Mesendoderm (in vitro differentiated cells): ENCODE measurements around the gene NFATC3.

Experiments used
- DNase-seq: peaks from one replicate; pipeline ENCODE4 v3.0.0; 2013
- H2AK5ac ChIP-seq: 2 replicates; pipeline ENCODE4 v1.6.1; 2013; ENCODE audit warnings: low read length, inconsistent platforms
- H2BK120ac ChIP-seq: 2 replicates; pipeline ENCODE4 v1.6.1; 2013; ENCODE audit warnings: low read depth, mild to moderate bottlenecking, low read length, moderate library complexity, mixed read lengths
- H2BK15ac ChIP-seq: replicated peaks from 2 replicates; pipeline ENCODE4 v1.6.1; 2013; ENCODE audit warnings: low read depth, mild to moderate bottlenecking, moderate library complexity
- H2BK5ac ChIP-seq: 2 replicates; pipeline ENCODE4 v1.6.1; 2013; ENCODE audit warnings: low read length, inconsistent platforms
- H3K18ac ChIP-seq: 2 replicates; pipeline ENCODE4 v1.6.1; 2013; ENCODE audit warnings: mild to moderate bottlenecking, low read length, mixed read lengths
- H3K23ac ChIP-seq: one replicate; pipeline ENCODE4 v1.6.1; 2013; ENCODE audit warnings: low read length
- H3K27ac ChIP-seq: 2 replicates; pipeline ENCODE4 v1.5.1; 2013; ENCODE audit warnings: low read depth, mild to moderate bottlenecking, inconsistent platforms, low read length, moderate library complexity
- H3K27me3 ChIP-seq: 2 replicates; pipeline ENCODE4 v1.6.1; 2013; ENCODE audit warnings: low read length, control low read depth, mild to moderate bottlenecking, inconsistent platforms; ENCODE audit not compliant: insufficient read depth, poor library complexity
- H3K36me3 ChIP-seq: 2 replicates; pipeline ENCODE4 v1.6.1; 2013; ENCODE audit warnings: low read length, inconsistent platforms; ENCODE audit not compliant: control insufficient read depth, insufficient read depth
- H3K4ac ChIP-seq: one replicate; pipeline ENCODE4 v1.6.1; 2013; ENCODE audit warnings: low read depth, mild to moderate bottlenecking, low read length, moderate library complexity
- H3K4me1 ChIP-seq: 2 replicates; pipeline ENCODE4 v1.6.1; 2013; ENCODE audit warnings: low read depth, low read length, inconsistent platforms; ENCODE audit not compliant: control insufficient read depth
- H3K4me2 ChIP-seq: 2 replicates; pipeline ENCODE4 v1.6.1; 2013; ENCODE audit warnings: low read length
- H3K4me3 ChIP-seq: 2 replicates; pipeline ENCODE4 v1.5.1; 2013; ENCODE audit warnings: mild to moderate bottlenecking, low read length
- H3K56ac ChIP-seq: one replicate; pipeline ENCODE4 v1.6.1; 2013; ENCODE audit warnings: low read length
- H3K79me1 ChIP-seq: 2 replicates; pipeline ENCODE4 v1.6.1; 2013; ENCODE audit warnings: low read length, inconsistent platforms
- H3K79me2 ChIP-seq: 2 replicates; pipeline ENCODE4 v1.6.1; 2013; ENCODE audit warnings: mild to moderate bottlenecking, low read length; ENCODE audit not compliant: control insufficient read depth, insufficient read depth
- H3K9ac ChIP-seq: 2 replicates; pipeline ENCODE4 v1.6.1; 2013; ENCODE audit warnings: low read length, inconsistent platforms
- H4K5ac ChIP-seq: one replicate; pipeline ENCODE4 v1.6.1; 2013; ENCODE audit warnings: low read length
- H4K8ac ChIP-seq: one replicate; pipeline ENCODE4 v1.6.1; 2013; ENCODE audit warnings: low read depth, mild to moderate bottlenecking, control low read depth, low read length, moderate library complexity
- WGBS: extraction: QIAGEN DNeasy Blood & Tissue Kit; methylation state at CpG from one replicate; pipeline ENCODE4 v1.1.7; 2013; ENCODE audit warnings: low lambda C conversion rate, missing lambda C conversion rate; ENCODE audit not compliant: insufficient coverage; ENCODE audit errors: extremely low coverage; 5-methylcytosine and 5-hydroxymethylcytosine counted together

Gene NFATC3

DNA sequence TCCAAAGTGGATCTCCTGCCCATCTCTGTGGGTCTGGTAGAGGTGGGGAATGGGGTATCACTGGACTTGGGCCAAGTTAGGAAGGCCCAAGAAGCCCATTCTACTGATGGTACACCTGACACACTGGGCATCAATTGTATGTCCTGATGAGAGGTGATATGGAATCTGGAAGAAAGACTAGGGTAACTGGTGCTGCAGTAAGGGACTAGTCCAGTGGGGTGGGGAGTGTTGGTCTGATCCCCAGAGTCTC, 5.9 kb upstream of the NFATC3 start:
- H3K4me2 ChIP-seq = no peak overlapping the region
- no peak overlapping the region for H3K23ac ChIP-seq
- no peak for DNase-seq
- H2BK120ac ChIP-seq = no peak overlapping the region
- H2AK5ac ChIP-seq = no peak overlapping the region
- no peak overlapping the region for H2BK15ac ChIP-seq
- H3K4ac ChIP-seq = no peak overlapping the region
- H3K4me3 ChIP-seq = no peak overlapping the region
- H4K5ac ChIP-seq = no peak overlapping the region
- no peak overlapping the region for H3K18ac ChIP-seq
- peaks cover 2% of the 10 kb centered on the region for H3K4me1 ChIP-seq
- no peak overlapping the region for H3K27ac ChIP-seq
- no peaks in the 10 kb centered on the region for H3K27me3 ChIP-seq
- peaks cover 5% of the 10 kb centered on the region for H3K36me3 ChIP-seq
- H3K79me2 ChIP-seq = no peaks in the 10 kb centered on the region
- no peak overlapping the region for H3K56ac ChIP-seq
- no peaks in the 10 kb centered on the region for H3K79me1 ChIP-seq
- H2BK5ac ChIP-seq = no peak overlapping the region
- H4K8ac ChIP-seq = no peak overlapping the region
- no peak overlapping the region for H3K9ac ChIP-seq

DNA sequence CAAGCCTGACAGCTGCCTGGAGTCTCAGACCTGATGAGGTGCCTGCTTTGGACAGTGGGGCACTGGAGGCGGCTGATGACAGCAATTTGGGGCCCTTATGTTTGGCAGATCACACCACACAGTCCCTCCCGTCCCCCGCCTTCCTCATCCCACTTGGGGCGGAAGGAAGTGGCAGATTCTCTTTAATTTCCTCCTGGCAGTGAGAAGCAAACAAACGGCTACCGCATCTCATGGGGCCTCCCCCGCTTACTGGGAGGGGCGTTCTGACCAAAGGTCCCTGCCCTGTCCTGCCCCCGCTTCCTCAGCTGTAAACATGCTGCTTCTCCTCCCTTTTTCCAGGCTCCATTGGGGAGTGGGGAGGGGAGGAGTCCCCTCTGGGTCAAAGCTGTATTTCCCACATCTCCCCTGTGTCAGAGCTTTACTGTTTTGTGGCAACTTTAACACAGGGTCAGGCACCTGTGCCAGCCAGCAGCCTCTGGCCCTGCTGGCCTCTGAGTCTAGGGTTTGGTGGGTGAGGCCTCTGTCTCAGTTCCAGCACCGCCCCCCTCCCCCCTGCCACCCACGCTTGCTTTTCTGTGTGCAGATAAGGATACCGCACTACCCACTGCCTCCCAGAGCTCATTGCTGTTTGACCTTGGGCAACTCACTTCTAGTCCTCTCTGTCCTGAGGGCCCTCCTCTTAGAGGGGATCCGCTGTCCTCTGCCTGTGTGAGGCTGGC, 5.4 kb upstream of the NFATC3 start:
- no peak for DNase-seq
- H2AK5ac ChIP-seq = no peak overlapping the region
- no peak overlapping the region for H4K5ac ChIP-seq
- no peak overlapping the region for H3K18ac ChIP-seq
- WGBS = no CpG with 5 or more reads among the region's 13 CpGs
- H2BK120ac ChIP-seq = no peak overlapping the region
- H3K79me1 ChIP-seq = no peaks in the 10 kb centered on the region
- H3K79me2 ChIP-seq = no peaks in the 10 kb centered on the region
- H4K8ac ChIP-seq = no peak overlapping the region
- no peak overlapping the region for H3K23ac ChIP-seq
- no peak overlapping the region for H3K9ac ChIP-seq
- H3K56ac ChIP-seq = no peak overlapping the region
- peaks cover 5% of the 10 kb centered on the region for H3K36me3 ChIP-seq
- no peak overlapping the region for H2BK5ac ChIP-seq
- no peak overlapping the region for H3K4me3 ChIP-seq
- no peak overlapping the region for H3K27ac ChIP-seq
- H3K4ac ChIP-seq = no peak overlapping the region
- peaks cover 2% of the 10 kb centered on the region for H3K4me1 ChIP-seq
- H3K27me3 ChIP-seq = no peaks in the 10 kb centered on the region
- H3K4me2 ChIP-seq = no peak overlapping the region
- H2BK15ac ChIP-seq = no peak overlapping the region

DNA sequence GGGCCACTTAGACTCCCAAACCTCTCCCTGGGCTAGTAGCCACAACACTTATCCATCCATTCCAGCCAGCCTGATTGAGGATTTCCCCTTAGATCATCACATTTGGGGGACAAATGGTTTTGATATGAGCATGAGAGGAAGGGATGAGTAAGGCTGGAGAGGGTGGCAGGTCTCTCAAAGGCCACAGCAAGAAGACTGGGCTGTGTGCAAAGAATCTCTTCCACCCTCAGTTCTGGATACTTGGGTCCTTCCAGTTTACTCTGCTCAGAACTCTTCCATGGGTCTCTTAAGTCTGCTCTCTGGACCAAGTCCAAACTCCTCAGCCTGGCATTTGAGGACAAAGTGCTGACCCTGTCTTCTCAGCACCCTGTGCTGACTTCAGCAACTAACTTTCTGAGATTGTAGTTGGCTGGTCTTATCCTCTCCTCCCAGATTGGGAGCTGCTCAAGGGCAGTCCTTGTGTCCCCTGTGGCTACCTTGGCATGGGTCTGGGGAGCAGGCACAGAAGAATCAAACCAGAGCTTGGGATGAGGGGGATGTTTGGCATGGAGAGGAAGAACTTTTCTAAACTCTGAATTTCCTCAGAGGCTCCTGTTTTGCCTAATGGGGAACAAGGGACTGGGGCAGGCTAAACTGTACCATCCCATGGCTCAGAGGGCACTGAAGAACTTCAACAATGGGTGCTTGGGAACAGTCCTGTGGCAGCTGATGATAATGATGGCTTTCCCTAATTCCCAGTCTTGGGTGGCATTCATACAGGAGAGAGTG, 3.1 kb upstream of the NFATC3 start:
- no peak overlapping the region for H4K5ac ChIP-seq
- no peak overlapping the region for H2BK5ac ChIP-seq
- no peak overlapping the region for H2BK120ac ChIP-seq
- no peak overlapping the region for H3K18ac ChIP-seq
- no peaks in the 10 kb centered on the region for H3K79me1 ChIP-seq
- no peaks in the 10 kb centered on the region for H3K36me3 ChIP-seq
- H4K8ac ChIP-seq = no peak overlapping the region
- H3K4me2 ChIP-seq = no peak overlapping the region
- H3K4me3 ChIP-seq = no peak overlapping the region
- no peaks in the 10 kb centered on the region for H3K27me3 ChIP-seq
- no peak overlapping the region for H3K23ac ChIP-seq
- H3K4ac ChIP-seq = no peak overlapping the region
- H2AK5ac ChIP-seq = no peak overlapping the region
- no peak overlapping the region for H3K9ac ChIP-seq
- H3K4me1 ChIP-seq = peaks cover 2% of the 10 kb centered on the region
- H3K27ac ChIP-seq = no peak overlapping the region
- DNase-seq = no peak
- H3K79me2 ChIP-seq = peaks cover 8% of the 10 kb centered on the region
- no peak overlapping the region for H2BK15ac ChIP-seq
- H3K56ac ChIP-seq = no peak overlapping the region

DNA sequence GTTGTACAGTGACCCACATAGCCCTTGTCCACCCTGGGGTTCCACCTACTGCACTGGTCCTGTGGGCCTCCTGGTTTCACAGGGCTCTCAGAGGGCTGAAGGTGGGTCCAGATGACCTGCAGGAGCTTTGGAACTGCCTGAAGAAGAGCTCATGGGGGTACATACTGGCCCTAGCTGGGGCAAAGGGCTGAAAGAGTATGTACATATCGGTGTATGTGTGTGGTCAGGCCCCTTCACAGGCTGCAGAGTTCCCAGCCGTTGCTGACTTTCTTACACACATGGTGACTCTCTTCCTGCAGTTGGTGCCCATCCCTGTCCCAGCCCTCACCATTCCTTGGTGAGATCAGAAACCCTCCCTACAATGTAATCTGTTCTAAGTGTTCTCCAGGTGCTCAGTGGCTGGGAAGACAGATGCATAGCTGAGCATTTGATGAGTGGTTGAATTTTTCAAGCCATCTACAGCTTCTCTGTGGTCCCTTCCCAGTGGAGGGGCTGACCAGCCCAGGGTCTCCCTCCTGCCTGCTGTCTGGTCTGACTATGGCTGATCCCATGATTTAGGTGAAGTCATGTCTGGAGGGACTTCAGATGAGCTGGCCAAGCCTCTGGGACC, 2.4 kb upstream of the NFATC3 start:
- H3K9ac ChIP-seq = no peak overlapping the region
- no peak overlapping the region for H4K5ac ChIP-seq
- no peak overlapping the region for H3K4ac ChIP-seq
- no peaks in the 10 kb centered on the region for H3K27me3 ChIP-seq
- no peak overlapping the region for H3K23ac ChIP-seq
- no peak overlapping the region for H3K18ac ChIP-seq
- no peak overlapping the region for H3K56ac ChIP-seq
- no peak overlapping the region for H3K4me3 ChIP-seq
- H2BK15ac ChIP-seq = no peak overlapping the region
- no CpG with 5 or more reads among the region's 2 CpGs for WGBS
- DNase-seq = no peak
- no peak overlapping the region for H2BK5ac ChIP-seq
- H4K8ac ChIP-seq = no peak overlapping the region
- no peaks in the 10 kb centered on the region for H3K36me3 ChIP-seq
- no peak overlapping the region for H3K4me2 ChIP-seq
- H3K4me1 ChIP-seq = peaks cover 2% of the 10 kb centered on the region
- no peak overlapping the region for H2AK5ac ChIP-seq
- H2BK120ac ChIP-seq = no peak overlapping the region
- no peaks in the 10 kb centered on the region for H3K79me1 ChIP-seq
- peaks cover 10% of the 10 kb centered on the region for H3K79me2 ChIP-seq
- no peak overlapping the region for H3K27ac ChIP-seq

DNA sequence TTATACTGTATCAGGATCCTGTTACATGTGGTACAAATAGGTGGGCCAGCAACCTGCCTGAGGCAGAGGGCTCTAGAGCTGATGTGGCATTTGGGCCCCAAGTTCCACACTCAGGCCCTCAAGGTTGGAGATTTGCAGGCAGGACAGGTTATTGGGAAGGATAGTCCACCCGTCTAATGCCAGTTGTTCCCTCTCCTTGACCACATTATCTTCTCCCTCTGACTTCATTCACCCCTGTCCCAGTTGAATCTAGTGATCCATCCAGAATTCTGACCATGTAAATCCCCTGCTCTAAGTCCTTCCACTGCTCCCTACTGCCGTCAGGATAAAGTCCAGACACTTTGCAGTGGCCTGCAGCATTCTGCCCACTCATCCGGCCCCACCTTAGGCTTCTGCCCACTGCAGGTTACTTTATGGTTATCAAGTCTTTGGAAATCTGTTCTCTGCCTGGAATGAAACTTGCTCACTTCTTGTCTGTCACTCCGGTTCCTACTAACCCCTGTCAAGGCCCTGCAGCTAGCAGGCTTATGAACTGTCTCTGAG, 1.9 kb upstream of the NFATC3 start:
- no peaks in the 10 kb centered on the region for H3K79me1 ChIP-seq

More for the DNA sequence above, 1.9 kb upstream of the NFATC3 start:
- DNase-seq = no peak
- Histone ChIP-seq H3K23ac (no peak overlapping the region), H3K36me3 (no peaks in the 10 kb centered on the region), H3K18ac (no peak overlapping the region), H2BK120ac (no peak overlapping the region), H3K4me3 (no peak overlapping the region), H3K56ac (peak overlapping the region; percentile 96), H3K27ac (no peak overlapping the region), H3K4me2 (no peak overlapping the region), H3K79me2 (peaks cover 11% of the 10 kb centered on the region), H3K9ac (peak overlapping the region; percentile 94), H4K5ac (no peak overlapping the region), H2AK5ac (no peak overlapping the region), H4K8ac (no peak overlapping the region), H3K4me1 (peaks cover 2% of the 10 kb centered on the region), H3K27me3 (no peaks in the 10 kb centered on the region), H2BK5ac (no peak overlapping the region), H2BK15ac (no peak overlapping the region), H3K4ac (no peak overlapping the region)
- WGBS = no CpG with 5 or more reads among the region's 4 CpGs
